Stimulated activated CD8-positive, alpha-beta memory T cell treated with anti-CD3 and anti-CD28 coated beads, Interleukin-7, amount 100 ng/mL, for 4 hours (primary cell): ENCODE measurements around the gene CBX3.
"Not testable (repeated sequence)": the region's sequence is repeated elsewhere in the genome, so short reads cannot be mapped to it uniquely, and the experiment has no call there.

Experiments
- DNase-seq, 2 donors: peaks; one replicate each; pipeline ENCODE4 v3.0.0-alpha.2; 2020; ENCODE audit warnings: low read depth in 2 of 2

Gene CBX3

DNA sequence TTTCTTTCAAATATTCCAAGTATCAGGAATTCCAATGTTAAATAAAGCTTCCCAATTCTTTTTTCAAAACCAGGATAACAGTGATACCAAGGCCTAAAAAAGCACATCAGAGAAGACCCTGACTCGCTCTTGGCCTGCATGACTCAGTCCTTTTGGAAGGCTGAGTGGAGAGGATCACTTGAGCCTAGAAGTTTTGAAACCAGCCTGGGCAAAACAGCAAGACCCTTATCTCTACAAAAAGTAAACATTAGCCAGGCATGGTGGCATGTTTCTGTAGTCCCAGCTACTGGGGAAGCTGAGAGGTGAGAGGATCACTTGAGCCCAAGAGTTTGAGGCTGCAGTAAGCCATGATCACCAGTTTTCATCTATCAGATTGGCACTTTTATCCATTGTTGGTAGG is 30.9 kb upstream of the CBX3 start:
- no peak for DNase-seq

DNA sequence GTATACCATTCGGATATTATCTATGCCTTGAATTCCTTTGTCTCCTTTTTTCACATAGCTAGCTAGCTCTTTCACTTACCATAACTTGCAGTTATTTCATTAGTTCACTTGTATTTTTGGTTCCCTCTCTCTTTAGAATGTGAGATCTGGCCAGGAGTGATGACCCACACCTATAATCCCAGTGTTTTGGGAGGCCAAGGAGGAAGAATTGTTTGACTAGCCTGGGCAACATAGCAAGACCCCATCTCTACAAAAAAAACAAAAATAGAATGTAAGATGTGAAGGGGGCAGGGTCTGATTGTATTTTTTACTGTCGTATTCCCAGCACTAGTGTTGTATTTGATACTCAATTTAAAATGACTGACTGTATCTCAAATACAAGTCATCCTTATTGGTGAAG is 29.9 kb upstream of the CBX3 start:
- no peak for DNase-seq

DNA sequence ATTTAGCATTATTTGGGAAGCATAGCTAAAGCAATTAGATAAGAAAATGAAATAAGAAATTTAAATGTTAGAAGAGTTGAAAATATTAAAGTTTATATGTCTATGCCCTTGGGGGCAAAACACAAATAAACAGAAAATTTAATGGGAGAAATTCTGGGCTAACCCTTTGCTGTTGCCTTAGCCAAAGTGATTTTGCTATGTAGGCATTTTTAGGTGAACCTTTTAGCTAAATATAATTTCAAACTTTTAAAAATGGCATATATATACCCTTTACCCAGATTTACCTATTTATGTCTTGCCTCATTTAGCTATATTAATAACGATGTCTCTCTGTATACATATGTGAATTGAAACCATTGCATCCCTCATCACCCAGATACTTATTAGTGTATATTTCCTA is 29.5 kb upstream of the CBX3 start:
- DNase-seq = no peak

DNA sequence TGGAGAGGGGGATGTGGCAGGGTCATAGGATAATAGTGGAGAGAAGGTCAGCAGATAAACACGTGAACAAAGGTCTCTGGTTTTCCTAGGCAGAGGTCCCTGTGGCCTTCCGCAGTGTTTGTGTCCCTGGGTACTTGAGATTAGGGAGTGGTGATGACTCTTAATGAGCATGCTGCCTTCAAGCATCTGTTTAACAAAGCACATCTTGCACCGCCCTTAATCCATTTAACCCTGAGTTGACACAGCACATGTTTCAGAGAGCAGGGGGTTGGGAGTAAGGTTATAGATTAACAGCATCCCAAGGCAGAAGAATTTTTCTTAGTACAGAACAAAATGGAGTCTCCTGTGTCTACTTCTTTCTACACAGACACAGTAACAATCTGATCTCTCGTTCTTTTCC is 25.6 kb upstream of the CBX3 start:
- not testable (repeated sequence) for DNase-seq

DNA sequence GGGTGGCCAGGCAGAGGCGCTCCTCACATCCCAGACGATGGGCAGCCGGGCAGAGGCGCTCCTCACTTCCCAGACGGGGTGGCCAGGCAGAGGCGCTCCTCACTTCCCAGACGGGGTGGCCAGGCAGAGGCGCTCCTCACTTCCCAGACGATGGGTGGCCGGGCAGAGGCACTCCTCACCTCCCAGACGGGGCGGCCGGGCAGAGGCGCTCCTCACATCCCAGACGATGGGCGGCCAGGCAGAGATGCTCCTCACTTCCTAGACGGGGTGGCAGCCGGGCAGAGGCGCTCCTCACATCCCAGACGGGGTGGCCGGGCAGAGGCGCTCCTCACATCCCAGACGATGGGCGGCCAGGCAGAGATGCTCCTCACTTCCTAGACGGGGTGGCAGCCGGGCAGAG is 24.8 kb upstream of the CBX3 start:
- DNase-seq = not testable (repeated sequence)

DNA sequence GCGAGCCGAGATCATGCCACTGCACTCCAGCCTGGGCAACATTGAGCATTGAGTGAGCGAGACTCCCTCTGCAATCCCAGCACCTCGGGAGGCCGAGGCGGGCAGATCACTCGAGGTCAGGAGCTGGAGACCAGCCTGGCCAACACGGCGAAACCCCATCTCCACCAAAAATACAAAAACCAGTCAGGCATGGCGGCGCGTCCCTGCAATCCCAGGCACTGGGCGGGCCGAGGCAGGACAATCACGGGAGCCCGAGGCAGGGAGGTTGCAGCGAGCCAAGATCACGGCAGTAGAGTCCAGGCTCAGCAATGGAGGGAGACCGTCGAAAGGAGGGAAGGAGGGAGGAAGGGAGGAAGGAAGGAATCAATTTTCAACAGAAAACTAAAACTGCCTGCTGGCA is 24.3 kb upstream of the CBX3 start:
- DNase-seq = not testable (repeated sequence)

DNA sequence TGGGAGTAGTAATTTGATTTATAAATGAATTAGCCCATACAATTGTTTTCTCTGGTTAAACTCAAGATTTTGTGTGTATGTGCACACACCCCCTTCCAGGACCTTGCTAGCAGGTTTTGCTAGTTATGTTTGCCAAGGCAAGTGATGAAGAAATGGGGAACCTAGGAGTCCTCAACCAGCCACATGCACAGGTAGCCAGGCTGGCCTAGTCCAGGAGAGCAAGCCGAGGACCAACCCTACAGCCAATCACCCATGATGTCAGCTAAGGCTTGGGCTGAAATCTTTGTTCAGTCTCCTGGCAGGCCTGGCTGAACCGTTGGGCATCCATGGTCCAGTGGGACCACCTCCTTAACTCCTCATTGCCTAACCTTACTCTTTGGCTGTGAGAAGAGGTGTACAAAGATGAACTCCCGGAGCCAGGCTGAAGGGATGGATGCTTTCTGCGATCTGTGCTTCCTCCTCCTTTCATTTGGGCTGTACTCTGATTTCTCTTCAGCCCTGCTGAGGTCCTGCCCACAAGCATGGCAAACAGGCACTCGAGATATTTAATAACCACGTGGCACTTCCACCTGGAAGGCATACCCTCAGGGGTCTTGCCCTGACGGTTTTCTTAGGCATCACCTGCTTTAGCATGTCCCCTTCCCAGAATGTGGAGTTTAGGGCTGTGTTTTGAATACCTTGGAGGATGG is 23.1 kb upstream of the CBX3 start:
- DNase-seq = no peak

DNA sequence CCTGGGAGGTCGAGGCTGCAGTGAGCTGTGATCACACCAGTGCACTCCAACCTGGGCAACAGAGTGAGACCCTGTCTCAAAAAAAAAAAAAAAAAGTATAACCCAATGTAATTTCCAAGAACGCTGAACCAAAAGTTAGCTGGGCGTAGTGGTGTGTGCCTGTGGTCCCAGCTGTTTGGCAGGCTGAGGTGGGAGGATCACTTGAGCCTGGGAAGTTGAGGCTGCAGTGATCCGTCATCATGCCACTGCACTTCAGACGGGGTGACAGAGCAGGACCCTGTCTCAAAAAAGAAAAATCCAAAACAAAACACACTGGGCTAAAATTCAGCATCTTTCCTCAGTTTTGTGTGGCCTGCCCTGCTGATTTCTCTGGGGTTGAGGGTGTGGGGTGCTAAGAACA is 22.1 kb upstream of the CBX3 start:
- no peak for DNase-seq

DNA sequence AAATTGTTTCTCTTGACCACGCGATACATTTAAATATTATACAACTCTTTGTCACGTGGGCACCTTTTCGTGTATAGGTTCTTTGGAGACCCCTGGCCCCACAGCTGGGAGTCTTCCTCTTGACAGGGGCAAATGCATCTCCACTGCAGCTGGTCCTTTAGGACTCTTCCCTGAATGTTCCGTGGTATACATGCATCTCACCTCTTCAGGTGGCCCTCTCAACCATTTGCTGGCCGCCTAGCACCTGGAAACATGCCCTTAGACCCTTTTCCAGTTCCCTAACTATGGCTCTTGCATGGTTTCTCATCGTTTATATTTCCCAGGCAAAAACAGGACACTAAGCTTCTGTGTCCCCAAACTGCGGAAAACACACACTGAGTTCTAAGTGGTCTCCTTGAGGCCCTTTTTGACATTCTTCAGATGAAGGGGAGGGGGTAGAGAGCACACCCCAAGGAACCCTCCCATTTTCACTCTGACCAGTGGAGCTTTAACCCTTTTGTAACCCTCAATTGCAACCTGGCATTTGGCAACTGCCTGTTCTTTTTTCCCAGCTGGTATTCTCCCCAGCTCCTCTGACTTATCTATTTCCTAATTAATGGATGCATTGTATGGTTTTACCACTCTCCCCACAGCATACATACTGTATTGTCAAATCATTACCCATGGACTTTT is 21.6 kb upstream of the CBX3 start:
- no peak for DNase-seq

DNA sequence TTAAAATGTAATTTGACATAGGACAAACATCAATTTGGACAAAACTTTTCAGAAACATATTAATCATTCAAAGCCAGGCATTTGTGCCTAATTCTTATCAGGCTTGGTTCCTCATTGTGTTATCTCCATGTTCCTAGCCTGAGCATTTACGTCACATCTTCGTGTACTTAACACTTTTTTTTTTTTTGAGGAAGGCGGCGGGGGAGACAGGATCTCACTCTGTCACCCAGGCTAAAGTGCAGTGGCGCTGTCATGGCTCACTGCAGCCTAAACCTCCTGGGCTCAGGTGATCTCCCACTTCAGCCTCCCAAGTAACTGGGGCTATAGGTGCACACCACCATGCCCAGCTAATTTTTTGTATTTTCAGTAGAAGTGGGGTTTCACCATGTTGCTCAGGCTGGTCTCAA is 20.8 kb upstream of the CBX3 start:
- DNase-seq = no peak

DNA sequence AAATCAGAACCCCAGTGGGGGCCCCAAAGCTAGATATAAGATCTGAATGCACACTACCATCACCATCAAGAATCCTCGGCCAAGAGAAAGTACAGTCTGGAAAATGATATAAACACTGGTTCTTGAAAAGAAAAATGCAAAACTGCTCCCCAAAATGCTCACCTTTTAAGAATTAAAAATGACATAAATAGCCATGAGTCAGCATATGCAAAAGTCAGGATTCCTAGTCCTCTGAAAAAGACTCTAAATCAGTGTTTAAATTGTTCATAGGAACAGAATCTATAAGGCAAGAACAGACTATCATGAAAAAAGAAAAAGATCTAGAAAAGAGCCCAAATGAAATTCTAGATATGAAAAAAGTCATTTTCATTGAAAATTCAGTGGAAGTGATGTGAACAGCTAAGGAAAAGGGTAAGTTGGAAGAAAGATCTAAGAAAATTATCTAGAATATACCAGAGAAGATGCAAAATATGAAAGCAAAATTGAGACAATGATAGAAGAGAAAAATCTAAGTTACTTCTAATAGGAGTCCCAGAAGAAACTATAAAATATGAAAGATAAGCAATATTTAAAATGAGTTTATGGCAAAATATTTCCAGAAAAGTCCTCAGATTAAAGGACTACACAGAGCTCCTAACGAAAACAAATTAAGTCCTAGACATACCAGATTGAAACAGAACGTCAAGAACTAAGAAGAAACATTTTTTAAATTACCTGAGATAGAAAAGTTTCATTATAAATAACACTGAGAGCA is 19.9 kb upstream of the CBX3 start:
- DNase-seq = no peak

DNA sequence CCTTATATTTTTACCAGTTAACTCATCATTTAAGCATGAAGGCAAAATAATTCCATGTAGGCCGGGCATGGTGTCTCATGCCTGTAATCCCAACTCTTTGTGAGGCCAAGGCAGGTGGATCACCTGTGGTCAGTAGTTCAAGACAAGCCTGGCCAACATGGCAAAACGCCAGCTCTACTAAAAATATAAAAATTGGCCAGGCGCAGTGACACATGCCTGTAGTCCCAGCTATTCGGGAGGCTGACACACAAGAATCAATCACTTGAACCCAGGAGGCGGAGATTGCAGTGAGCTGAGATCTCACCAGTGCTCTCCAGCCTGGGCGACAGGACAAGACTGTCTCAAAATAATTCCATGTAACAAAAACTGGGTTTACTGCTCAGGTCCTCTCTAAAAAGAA is 19.3 kb upstream of the CBX3 start:
- no peak for DNase-seq

DNA sequence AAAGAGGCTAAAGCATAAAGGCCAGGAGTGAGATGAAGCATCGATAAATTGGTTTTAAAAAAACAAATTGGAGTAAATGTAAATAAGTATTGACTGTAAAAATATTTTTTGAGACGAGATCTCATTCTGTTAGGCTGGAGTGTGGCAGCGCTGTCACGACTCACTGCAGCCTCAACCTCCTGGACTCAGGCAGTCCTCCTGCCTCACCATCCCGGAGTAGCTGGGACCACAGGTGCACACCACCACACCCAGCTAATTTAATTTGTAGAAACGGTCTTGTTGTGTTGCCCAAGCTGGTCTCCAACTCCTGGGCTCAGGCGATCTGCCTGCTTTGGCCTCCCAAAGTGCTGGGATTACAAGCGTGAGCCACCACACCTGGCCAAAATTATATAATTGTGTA is 18.8 kb upstream of the CBX3 start:
- DNase-seq = no peak

DNA sequence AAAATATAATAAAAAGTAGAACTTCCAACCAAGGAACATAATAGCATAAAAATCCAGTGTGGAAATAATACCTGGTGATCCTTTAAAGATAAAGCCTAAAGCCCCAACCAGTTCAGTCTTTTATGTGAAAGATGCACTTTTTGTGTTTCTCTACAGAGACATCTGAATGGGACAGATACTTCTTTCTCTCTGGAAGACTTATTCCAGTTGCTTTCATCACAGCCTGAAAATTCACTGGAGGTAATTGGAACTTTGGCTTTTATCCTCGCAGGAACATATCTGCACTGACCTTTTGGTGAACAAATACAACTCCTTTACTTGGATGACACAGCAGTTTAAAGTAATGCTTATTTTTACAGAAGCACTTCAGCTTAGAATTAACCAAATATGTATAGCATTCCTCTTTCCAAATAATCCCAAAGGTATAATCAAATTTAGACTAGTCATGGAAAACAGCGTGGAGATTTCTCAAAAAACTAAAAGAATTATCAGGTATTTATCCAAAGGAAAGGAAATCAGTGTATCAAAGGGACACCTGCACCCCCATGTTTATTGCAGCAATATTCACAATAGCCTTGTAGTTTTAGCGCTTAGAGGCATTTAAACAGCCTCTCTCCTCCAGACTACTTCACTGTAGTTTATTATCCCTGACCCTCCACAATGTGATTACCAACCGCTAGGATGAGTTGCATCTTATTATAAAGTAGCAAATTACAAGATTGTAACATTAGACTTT is 17.8 kb upstream of the CBX3 start:
- DNase-seq = no peak

DNA sequence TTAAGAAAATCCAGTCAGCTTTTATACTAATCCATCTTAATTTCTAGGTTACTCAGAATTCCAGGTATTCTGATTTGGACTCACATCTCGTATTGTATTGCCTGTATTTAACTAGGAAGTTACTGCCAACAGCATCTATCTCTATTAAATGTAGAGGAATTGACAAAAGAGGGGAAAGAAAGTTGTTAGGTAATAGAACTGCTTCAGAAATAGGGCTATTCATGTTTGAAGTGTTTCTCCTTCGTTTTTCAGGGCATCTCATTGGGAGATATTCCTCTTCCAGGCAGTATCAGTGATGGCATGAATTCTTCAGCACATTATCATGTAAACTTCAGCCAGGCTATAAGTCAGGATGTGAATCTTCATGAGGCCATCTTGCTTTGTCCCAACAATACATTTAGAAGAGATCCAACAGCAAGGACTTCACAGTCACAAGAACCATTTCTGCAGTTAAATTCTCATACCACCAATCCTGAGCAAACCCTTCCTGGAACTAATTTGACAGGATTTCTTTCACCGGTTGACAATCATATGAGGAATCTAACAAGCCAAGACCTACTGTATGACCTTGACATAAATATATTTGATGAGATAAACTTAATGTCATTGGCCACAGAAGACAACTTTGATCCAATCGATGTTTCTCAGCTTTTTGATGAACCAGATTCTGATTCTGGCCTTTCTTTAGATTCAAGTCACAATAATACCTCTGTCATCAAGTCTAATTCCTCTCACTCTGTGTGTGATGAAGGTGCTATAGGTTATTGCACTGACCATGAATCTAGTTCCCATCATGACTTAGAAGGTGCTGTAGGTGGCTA is 17.1 kb upstream of the CBX3 start:
- DNase-seq = not testable (repeated sequence)

DNA sequence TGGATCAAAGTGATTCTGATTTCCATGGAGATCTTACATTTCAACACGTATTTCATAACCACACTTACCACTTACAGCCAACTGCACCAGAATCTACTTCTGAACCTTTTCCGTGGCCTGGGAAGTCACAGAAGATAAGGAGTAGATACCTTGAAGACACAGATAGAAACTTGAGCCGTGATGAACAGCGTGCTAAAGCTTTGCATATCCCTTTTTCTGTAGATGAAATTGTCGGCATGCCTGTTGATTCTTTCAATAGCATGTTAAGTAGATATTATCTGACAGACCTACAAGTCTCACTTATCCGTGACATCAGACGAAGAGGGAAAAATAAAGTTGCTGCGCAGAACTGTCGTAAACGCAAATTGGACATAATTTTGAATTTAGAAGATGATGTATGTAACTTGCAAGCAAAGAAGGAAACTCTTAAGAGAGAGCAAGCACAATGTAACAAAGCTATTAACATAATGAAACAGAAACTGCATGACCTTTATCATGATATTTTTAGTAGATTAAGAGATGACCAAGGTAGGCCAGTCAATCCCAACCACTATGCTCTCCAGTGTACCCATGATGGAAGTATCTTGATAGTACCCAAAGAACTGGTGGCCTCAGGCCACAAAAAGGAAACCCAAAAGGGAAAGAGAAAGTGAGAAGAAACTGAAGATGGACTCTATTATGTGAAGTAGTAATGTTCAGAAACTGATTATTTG is 16.3 kb upstream of the CBX3 start:
- no peak for DNase-seq

DNA sequence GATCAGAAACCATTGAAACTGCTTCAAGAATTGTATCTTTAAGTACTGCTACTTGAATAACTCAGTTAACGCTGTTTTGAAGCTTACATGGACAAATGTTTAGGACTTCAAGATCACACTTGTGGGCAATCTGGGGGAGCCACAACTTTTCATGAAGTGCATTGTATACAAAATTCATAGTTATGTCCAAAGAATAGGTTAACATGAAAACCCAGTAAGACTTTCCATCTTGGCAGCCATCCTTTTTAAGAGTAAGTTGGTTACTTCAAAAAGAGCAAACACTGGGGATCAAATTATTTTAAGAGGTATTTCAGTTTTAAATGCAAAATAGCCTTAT is 15.7 kb upstream of the CBX3 start:
- no peak for DNase-seq

DNA sequence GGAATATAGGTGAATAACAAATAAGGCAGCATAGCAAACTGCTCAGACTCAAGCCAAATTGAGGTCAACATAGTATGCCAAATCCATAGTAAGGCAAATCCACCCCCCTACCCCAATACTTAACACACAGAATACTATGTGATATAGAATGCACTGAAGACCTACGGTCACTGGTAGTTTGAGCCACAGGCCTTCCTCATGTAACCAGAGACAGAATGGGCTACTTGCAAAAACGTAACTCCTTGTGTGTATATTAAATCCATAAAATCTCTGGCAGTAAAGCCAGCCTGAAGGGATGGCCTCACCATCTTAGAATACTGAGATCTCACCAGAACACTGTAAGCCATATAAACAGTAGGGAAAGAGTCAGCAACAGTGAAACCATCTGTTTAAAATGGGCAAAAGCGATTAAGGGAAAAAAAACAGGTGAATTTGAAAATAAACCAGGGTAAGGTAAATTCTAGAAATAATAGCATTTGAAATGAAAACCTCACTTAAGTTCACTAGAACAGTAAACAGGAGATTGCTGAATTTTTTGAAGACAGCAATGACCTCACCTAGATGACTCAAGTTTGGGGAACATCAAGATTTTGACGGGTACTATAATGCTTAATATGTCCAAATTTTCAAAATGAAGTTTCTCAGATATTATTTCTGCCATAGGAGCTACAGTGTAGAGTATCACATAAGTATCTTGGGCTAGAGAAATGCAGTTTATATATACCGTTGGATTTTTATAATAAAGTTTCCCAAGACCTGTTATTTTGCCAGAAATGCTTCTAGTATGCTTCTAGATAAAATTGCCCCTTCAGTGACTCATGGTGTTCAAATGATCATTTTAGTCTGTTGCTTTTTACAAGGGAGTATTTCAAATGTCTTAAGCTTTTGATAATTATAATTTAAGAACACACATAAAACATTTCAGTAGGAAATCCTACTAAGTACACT is 14.9 kb upstream of the CBX3 start:
- DNase-seq = no peak

DNA sequence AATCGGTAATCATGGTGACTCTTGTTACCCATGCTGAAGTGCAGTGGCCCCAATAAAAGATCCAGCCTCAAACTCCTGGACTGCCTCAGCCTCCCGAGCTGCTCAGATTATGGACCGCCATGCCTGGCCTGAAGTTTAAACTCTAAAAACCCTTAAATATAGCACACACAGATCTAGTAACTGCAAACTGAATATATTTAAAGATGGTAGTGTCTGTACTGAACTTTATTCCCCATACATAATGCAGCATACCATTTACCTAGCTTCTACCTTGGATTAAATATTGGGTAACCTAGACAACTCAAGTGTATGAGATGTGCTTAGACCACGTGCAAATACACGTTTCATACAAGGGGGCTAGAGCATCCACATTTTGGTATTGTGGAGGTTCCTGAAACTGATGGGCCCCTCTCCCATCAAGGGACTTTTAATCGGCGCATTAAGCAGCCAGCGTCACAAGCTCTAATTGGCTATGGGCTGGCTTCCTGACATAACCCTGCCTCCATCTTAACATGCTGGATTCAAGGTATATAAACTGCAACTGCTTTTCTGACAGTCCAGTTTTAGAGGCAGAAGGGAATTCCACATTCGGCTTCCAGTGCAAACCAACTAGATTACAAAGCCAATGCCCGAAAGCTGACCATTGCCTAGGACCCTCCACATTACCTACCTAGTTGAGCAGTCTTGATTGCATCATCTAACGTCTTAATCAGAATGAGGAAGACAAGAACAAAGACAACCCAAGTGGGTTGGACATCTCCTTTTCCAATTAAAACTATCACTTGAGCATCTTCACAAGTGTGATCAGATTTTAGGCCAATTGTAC is 14.0 kb upstream of the CBX3 start:
- DNase-seq = no peak
